Measurements from ENCODE around the gene UTS2B. TPM values are rescaled to one million over a fixed set of nuclear protein-coding genes. Genes with fewer than 3 reads are reported as not detected.

Gene UTS2B
- total and polyA plus RNA-seq, 9 of the 15 experiments (the other 6 are each of a cell fraction or from before 2014, with no cell fraction given): 0.06 TPM; not detected in 8

GRCh38 chr3:191255156-191255555 lies 75.2 kb downstream of the UTS2B start (continued):
- TF ChIP-seq XRCC5 (IDR thresholded peaks at IDR 0.05; ENCODE audit: low read depth, low read length): no peak
- TF ChIP-seq, protein P1, sequence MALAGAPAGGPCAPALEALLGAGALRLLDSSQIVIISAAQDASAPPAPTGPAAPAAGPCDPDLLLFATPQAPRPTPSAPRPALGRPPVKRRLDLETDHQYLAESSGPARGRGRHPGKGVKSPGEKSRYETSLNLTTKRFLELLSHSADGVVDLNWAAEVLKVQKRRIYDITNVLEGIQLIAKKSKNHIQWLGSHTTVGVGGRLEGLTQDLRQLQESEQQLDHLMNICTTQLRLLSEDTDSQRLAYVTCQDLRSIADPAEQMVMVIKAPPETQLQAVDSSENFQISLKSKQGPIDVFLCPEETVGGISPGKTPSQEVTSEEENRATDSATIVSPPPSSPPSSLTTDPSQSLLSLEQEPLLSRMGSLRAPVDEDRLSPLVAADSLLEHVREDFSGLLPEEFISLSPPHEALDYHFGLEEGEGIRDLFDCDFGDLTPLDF (CRISPR knock-in tag; IDR thresholded peaks at IDR 0.05): no peak
- no peak for TF ChIP-seq ELK3 (CRISPR knock-in tag; IDR thresholded peaks at IDR 0.05)
- TF ChIP-seq ZNF785 (CRISPR knock-in tag; IDR thresholded peaks at IDR 0.05): no peak
- no peak for TF ChIP-seq KLF6 (CRISPR knock-in tag; IDR thresholded peaks at IDR 0.05; ENCODE audit: borderline replicate concordance)
- no peak for TF ChIP-seq CBFA2T3 (IDR thresholded peaks at IDR 0.05)
- no peak for TF ChIP-seq ZNF75A (CRISPR knock-in tag; IDR thresholded peaks at IDR 0.05)

GRCh38 chr3:191254098-191254873 lies 76.0 kb downstream of the UTS2B start:
- Histone ChIP-seq H3K27ac (ENCODE audit: extremely low read depth, low read depth, low read length) (no peak overlapping the region), H3K4me3 (no peak overlapping the region), H3K9ac (ENCODE audit: insufficient read depth in 1 of 2, low read depth in 2 of 2, low read length in 2 of 2) (no peak overlapping the region), H3K4me2 (ENCODE audit: insufficient read depth, low read length) (no peak overlapping the region), H3K27me3 (ENCODE audit: control insufficient read depth in 2 of 2, insufficient read depth in 2 of 2, low read length in 2 of 2) (no peaks in the 10 kb centered on the region), H3K36me3 (ENCODE audit: control insufficient read depth, insufficient read depth, low read length) (no peaks in the 10 kb centered on the region), H3K4me1 (replicated peaks in 1 of 2; ENCODE audit: control insufficient read depth in 2 of 2, insufficient read depth in 2 of 2, low read length in 2 of 2) (no peaks in the 10 kb centered on the region), H3K9me3 (replicated peaks; ENCODE audit: control insufficient read depth, insufficient read depth, low read depth, low read length) (no peaks in the 10 kb centered on the region), H3K79me2 (ENCODE audit: control insufficient read depth, insufficient read depth, low read length) (no peaks in the 10 kb centered on the region), H3K9me1 (ENCODE audit: control insufficient read depth, insufficient read depth, low read length) (no peaks in the 10 kb centered on the region), H4K20me1 (replicated peaks; ENCODE audit: control insufficient read depth, insufficient read depth, low read length) (no peaks in the 10 kb centered on the region), H2AFZ (ENCODE audit: low read depth, low read length) (no peak overlapping the region)
- CTCF ChIA-PET (ENCODE audit: low intra/inter-chr PET ratio): no interaction called here
- no peak for FAIRE-seq
- POLR2A ChIA-PET: interaction anchor here (0.6 to 1.0 kb wide), 2 partner anchors 18 to 246 kb away, joined by 3 read pairs; no protein-coding TSS in a partner anchor
- intact Hi-C loops (cut with micrococcal nuclease): no loop called here
- no TSS peak for BruUV-seq (replicated peaks)
- ATAC-seq: no peak
- DNase-seq (ENCODE audit: extremely low read depth in 1 of 4, low spot score in 3 of 4): no peak
- 6% methylated on average over 3 of the region's 3 CpGs for WGBS (ENCODE audit: insufficient coverage, low coverage, missing lambda C conversion rate)
- in situ Hi-C loops (cut with MboI): no loop called here
- no peak for TF ChIP-seq ETV1 (tag; conservative IDR thresholded peaks at IDR 0.05; ENCODE audit: low read depth)
- TF ChIP-seq, protein P2, sequence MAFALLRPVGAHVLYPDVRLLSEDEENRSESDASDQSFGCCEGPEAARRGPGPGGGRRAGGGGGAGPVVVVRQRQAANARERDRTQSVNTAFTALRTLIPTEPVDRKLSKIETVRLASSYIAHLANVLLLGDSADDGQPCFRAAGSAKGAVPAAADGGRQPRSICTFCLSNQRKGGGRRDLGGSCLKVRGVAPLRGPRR (CRISPR knock-in tag; IDR thresholded peaks at IDR 0.05): no peak
- TF ChIP-seq, protein P3, sequence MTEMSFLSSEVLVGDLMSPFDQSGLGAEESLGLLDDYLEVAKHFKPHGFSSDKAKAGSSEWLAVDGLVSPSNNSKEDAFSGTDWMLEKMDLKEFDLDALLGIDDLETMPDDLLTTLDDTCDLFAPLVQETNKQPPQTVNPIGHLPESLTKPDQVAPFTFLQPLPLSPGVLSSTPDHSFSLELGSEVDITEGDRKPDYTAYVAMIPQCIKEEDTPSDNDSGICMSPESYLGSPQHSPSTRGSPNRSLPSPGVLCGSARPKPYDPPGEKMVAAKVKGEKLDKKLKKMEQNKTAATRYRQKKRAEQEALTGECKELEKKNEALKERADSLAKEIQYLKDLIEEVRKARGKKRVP (CRISPR knock-in tag; IDR thresholded peaks at IDR 0.05): no peak
- TF ChIP-seq TAF7 (tag; IDR thresholded peaks at IDR 0.05): no peak
- TF ChIP-seq HNRNPH1 (optimal IDR thresholded peaks at IDR 0.05; ENCODE audit: low read depth, low read length): no peak
- no peak for TF ChIP-seq TGIF2 (CRISPR knock-in tag; IDR thresholded peaks at IDR 0.05)
- TF ChIP-seq CTBP1 (IDR thresholded peaks at IDR 0.05; ENCODE audit: borderline replicate concordance): no peak
- no peak for TF ChIP-seq ARHGAP35 (IDR thresholded peaks at IDR 0.05; ENCODE audit: partially characterized antibody)
- TF ChIP-seq ZBTB43 (CRISPR knock-in tag; IDR thresholded peaks at IDR 0.05): no peak

Data from K562 (cell line).